ENCODE measurements around the gene COX6A1. TPM values are rescaled to one million over a fixed set of nuclear protein-coding genes. Genes with fewer than 3 reads are reported as not detected.

The COX6A1 gene
- 410 TPM for polyA plus RNA-seq (2013, experiment 1 of 4)
- polyA plus RNA-seq (2013, experiment 2 of 4) = 376 TPM
- polyA plus RNA-seq (2013, experiment 3 of 4) = 521 TPM
- 578 TPM for polyA plus RNA-seq (2013, experiment 4 of 4)

GRCh38 chr12:120437735-120438494 lies at the start of gene COX6A1:
COX6A1 (plus strand) TSS chr12:120438113; CDS start chr12:120438127, 14 bp downstream.
- H3K36me3 ChIP-seq (ENCODE audit: control insufficient read depth, insufficient read depth, low read length) = peaks cover 10% of the 10 kb centered on the region
- H3K27me3 ChIP-seq (ENCODE audit: control insufficient read depth, insufficient read depth, low read length, poor library complexity, severe bottlenecking) = no peaks in the 10 kb centered on the region
- no peaks in the 10 kb centered on the region for H3K9me3 ChIP-seq (ENCODE audit: control insufficient read depth, low read length)
- H3K4me1 ChIP-seq (ENCODE audit: control insufficient read depth, insufficient read depth, low read length) = no peaks in the 10 kb centered on the region
- H3K4me3 ChIP-seq (ENCODE audit: insufficient read depth, low read depth, low read length) = peak within 1 kb of the TSS; percentile 85
- 0 to 1% methylated on average over 59 of the region's 59 CpGs for WGBS, 2 experiments
- no peak within 1 kb of the TSS for H3K27ac ChIP-seq (ENCODE audit: insufficient read depth, low read depth, low read length, poor library complexity, severe bottlenecking)

DNA sequence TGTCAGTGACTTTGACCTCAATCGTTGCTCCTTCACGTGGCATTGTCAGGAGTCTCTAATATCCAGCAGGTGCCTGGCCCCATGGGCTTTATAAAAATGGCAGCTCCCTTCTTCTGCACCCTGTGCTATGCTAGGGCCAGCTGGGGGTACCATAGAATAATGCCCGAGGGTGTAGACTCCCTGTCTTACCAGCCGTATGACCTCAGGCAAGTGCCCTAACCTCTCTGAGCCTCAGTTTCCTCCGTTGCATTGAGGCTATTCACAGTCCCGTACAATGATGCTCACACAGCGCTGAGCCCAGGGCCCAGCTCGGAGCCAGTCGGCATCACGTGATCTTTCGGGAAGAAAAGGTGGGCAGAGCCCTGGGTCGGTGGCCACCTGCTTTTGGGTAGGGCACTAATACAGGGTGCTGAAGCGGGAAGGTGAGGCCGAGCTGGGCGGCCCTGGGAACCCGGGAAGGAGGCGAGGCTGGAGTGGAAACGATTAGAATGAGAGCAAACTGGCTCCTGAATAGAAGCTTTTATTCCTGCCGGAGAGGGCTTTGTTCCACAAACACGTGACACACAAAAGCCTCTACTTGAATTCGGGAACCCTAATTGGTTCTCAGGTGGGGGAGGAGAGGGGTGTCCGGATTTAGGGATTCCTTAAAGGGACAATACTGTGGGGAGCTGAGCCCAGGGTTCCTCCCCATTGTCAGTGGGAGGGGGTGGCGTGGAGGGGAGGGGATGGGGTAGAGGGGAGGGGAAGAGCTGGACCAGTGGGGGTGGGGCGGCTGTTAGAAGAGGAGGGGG lies 49.0 kb upstream of the COX6A1 start:
- Histone ChIP-seq H3K36me3 (ENCODE audit: control insufficient read depth, insufficient read depth, low read length) (no peaks in the 10 kb centered on the region), H3K9me3 (ENCODE audit: control insufficient read depth, low read length) (no peaks in the 10 kb centered on the region), H3K4me3 (ENCODE audit: insufficient read depth, low read depth, low read length) (peak overlapping the region; percentile 12), H3K27me3 (ENCODE audit: control insufficient read depth, insufficient read depth, low read length, poor library complexity, severe bottlenecking) (no peaks in the 10 kb centered on the region), H3K27ac (ENCODE audit: insufficient read depth, low read depth, low read length, poor library complexity, severe bottlenecking) (peak overlapping the region; percentile 83), H3K4me1 (ENCODE audit: control insufficient read depth, insufficient read depth, low read length) (peaks cover 6% of the 10 kb centered on the region)
- 3% methylated on average over 24 of the region's 24 CpGs for WGBS, 2 experiments

DNA sequence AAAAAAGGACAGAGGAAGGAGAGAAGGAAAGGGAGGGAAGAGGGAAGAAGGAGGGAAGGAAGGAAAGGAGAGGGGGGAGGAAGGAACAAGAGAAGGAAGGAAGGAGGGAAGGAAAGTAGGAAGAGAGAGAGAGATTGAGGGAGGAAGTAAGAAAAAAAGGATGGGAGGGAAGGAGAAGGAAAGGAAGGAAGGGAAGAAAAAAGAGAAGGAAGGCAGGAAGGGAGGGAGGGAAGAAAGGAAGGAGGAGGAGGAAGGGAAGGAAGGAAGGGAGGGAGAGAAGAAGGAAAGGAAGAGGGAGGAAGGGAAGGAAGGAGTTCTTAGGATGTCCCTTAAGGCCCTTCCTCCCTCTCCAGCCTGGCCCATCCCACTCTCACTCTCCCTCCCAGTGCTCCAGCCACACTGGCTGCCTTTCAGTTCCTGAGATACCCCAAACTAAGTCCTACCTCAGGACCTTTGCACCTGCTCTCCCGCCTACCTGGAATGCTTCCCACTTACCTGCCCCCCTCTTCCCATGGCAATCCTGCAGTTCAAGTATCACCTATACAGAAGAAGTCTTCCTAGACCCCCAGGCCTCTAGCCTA lies 47.3 kb upstream of the COX6A1 start:
- Histone ChIP-seq H3K27me3 (ENCODE audit: control insufficient read depth, insufficient read depth, low read length, poor library complexity, severe bottlenecking) (no peaks in the 10 kb centered on the region), H3K4me3 (ENCODE audit: insufficient read depth, low read depth, low read length) (no peak overlapping the region), H3K4me1 (ENCODE audit: control insufficient read depth, insufficient read depth, low read length) (peaks cover 12% of the 10 kb centered on the region), H3K27ac (ENCODE audit: insufficient read depth, low read depth, low read length, poor library complexity, severe bottlenecking) (no peak overlapping the region), H3K9me3 (ENCODE audit: control insufficient read depth, low read length) (no peaks in the 10 kb centered on the region), H3K36me3 (ENCODE audit: control insufficient read depth, insufficient read depth, low read length) (no peaks in the 10 kb centered on the region)
- WGBS, 2 experiments = 93 to 95% methylated on average over 1 of the region's 1 CpG

DNA sequence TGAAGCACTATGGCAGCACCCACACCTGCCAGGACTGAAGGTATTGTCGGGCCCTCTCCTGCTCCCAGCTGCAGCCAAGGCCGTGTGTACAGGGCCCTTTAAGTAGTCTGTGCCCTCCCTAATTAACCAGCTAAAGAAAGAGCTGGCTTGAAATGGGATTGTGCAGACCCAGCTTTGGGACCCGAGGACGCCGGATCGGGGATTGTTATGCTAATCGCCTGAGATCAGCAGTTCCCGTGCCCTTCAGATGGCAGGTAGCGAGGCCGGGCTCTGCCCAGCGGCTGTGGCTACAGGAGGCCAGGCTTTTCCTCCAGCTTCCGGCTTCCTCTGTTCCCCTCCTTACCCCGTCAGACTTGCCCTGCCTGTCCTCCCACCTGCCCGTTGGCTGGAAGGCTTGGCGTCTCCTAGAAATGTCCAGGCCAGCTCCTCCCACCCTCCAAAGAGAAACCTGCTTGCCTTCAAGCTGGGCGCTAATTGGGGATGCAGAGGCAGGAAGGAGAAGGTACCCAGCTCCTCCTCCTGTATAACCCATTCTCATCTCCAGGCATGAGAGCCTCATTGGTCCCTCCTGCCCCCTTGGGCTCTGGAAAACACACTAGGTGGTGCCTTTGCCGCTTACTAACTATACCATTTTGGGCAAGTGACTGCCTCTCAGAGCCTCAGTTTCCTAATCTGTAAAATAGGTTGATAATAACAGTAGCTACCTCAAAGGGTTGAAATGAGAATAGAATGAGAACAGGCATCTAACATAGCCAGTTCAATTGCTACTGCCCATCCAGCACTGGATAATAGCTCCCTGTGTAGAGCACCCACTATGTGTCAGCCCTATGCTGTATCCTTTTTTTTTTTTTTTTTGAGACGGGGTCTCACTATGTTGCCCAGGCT lies 43.2 kb upstream of the COX6A1 start:
- Histone ChIP-seq H3K36me3 (ENCODE audit: control insufficient read depth, insufficient read depth, low read length) (no peaks in the 10 kb centered on the region), H3K9me3 (ENCODE audit: control insufficient read depth, low read length) (no peaks in the 10 kb centered on the region), H3K27me3 (ENCODE audit: control insufficient read depth, insufficient read depth, low read length, poor library complexity, severe bottlenecking) (no peaks in the 10 kb centered on the region), H3K4me3 (ENCODE audit: insufficient read depth, low read depth, low read length) (peak overlapping the region; percentile 12), H3K4me1 (ENCODE audit: control insufficient read depth, insufficient read depth, low read length) (peaks cover 23% of the 10 kb centered on the region), H3K27ac (ENCODE audit: insufficient read depth, low read depth, low read length, poor library complexity, severe bottlenecking) (peak overlapping the region; percentile 3)
- 13% methylated on average over 18 of the region's 18 CpGs for WGBS, 2 experiments

GRCh38 chr12:120397824-120398540 lies 39.9 kb upstream of the COX6A1 start:
- Histone ChIP-seq H3K27me3 (ENCODE audit: control insufficient read depth, insufficient read depth, low read length, poor library complexity, severe bottlenecking) (no peaks in the 10 kb centered on the region), H3K27ac (ENCODE audit: insufficient read depth, low read depth, low read length, poor library complexity, severe bottlenecking) (peak overlapping the region; percentile 89), H3K36me3 (ENCODE audit: control insufficient read depth, insufficient read depth, low read length) (no peaks in the 10 kb centered on the region), H3K9me3 (ENCODE audit: control insufficient read depth, low read length) (no peaks in the 10 kb centered on the region), H3K4me1 (ENCODE audit: control insufficient read depth, insufficient read depth, low read length) (peaks cover 33% of the 10 kb centered on the region), H3K4me3 (ENCODE audit: insufficient read depth, low read depth, low read length) (no peak overlapping the region)
- WGBS, 2 experiments = 64% methylated on average over 33 of the region's 33 CpGs

- H3K9me3 ChIP-seq (ENCODE audit: control insufficient read depth, low read length) = no peaks in the 10 kb centered on the region
- no peak overlapping the region for H3K4me3 ChIP-seq (ENCODE audit: insufficient read depth, low read depth, low read length)
- no peak overlapping the region for H3K27ac ChIP-seq (ENCODE audit: insufficient read depth, low read depth, low read length, poor library complexity, severe bottlenecking)
- H3K27me3 ChIP-seq (ENCODE audit: control insufficient read depth, insufficient read depth, low read length, poor library complexity, severe bottlenecking) = no peaks in the 10 kb centered on the region
- H3K36me3 ChIP-seq (ENCODE audit: control insufficient read depth, insufficient read depth, low read length) = no peaks in the 10 kb centered on the region
- H3K4me1 ChIP-seq (ENCODE audit: control insufficient read depth, insufficient read depth, low read length) = peaks cover 28% of the 10 kb centered on the region
- 91% methylated on average over 4 to 5 of the region's 5 CpGs for WGBS, 2 experiments
Measured at GRCh38 chr12:120399531-120399930, 38.4 kb upstream of the COX6A1 start.

DNA sequence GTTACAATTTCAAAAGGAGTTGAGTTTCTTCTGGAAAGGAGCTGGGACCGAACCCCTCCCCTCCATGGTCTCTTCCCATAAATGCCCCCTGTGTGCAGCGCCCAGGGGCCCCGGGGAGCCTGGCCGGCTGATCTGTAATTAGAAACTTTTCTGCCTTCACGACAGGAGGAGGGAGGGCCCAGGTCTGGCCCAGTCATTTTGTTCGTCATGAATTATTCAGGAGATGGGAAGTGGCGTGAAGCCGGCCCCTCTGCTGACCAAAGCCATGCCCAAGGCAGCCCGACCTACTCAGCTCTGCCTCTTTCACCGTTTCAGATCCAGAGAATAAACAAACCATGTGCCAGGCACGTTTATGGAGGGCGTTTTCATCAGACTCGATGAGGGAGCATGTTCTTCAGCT lies 35.7 kb upstream of the COX6A1 start:
- Histone ChIP-seq H3K4me3 (ENCODE audit: insufficient read depth, low read depth, low read length) (no peak overlapping the region), H3K27ac (ENCODE audit: insufficient read depth, low read depth, low read length, poor library complexity, severe bottlenecking) (peak overlapping the region; percentile 80), H3K36me3 (ENCODE audit: control insufficient read depth, insufficient read depth, low read length) (no peaks in the 10 kb centered on the region), H3K4me1 (ENCODE audit: control insufficient read depth, insufficient read depth, low read length) (peaks cover 27% of the 10 kb centered on the region), H3K27me3 (ENCODE audit: control insufficient read depth, insufficient read depth, low read length, poor library complexity, severe bottlenecking) (no peaks in the 10 kb centered on the region), H3K9me3 (ENCODE audit: control insufficient read depth, low read length) (no peaks in the 10 kb centered on the region)
- WGBS, 2 experiments = 16 to 17% methylated on average over 13 of the region's 13 CpGs

DNA sequence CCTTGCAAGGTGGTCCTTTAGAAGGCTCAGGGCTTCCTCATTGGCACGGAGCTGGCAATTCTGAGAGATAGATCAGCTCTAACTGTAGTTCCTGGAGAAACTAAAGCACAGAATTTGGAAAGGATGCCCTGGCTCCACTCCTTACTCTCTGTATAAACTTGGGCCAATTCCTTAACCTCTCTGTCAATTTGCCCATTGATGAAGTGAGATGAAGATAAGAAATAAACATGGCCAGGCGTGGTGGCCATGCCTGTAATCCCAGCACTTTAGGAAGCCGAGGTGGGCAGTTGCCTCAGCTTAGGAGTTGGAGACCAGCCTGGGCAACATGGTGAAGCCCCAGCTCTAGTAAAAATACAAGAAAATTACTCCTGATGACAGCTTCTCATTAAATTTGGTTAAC lies 34.0 kb upstream of the COX6A1 start:
- Histone ChIP-seq H3K36me3 (ENCODE audit: control insufficient read depth, insufficient read depth, low read length) (no peaks in the 10 kb centered on the region), H3K4me3 (ENCODE audit: insufficient read depth, low read depth, low read length) (no peak overlapping the region), H3K4me1 (ENCODE audit: control insufficient read depth, insufficient read depth, low read length) (peaks cover 11% of the 10 kb centered on the region), H3K9me3 (ENCODE audit: control insufficient read depth, low read length) (no peaks in the 10 kb centered on the region), H3K27me3 (ENCODE audit: control insufficient read depth, insufficient read depth, low read length, poor library complexity, severe bottlenecking) (no peaks in the 10 kb centered on the region), H3K27ac (ENCODE audit: insufficient read depth, low read depth, low read length, poor library complexity, severe bottlenecking) (no peak overlapping the region)
- 93 to 99% methylated on average over 3 of the region's 3 CpGs for WGBS, 2 experiments

DNA sequence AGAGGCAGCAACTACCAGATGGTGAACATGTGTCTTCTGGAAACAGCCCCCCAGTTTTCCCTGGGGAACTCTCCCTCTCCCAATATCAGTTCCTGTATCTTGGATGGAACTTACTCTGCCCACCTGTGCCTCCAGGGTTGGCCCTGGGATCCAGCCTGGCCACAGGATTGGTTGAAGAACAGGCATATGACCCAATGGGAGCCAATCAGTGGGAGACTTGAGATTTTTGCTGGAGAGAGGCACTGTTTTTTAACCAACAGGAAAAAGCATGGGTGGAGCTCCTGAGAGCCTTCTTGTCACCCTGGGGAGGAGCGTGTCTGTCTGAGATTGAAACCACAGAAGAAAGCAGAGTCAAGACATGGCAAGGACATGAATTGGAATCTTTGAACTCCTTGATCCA lies 33.6 kb upstream of the COX6A1 start:
- Histone ChIP-seq H3K36me3 (ENCODE audit: control insufficient read depth, insufficient read depth, low read length) (no peaks in the 10 kb centered on the region), H3K27me3 (ENCODE audit: control insufficient read depth, insufficient read depth, low read length, poor library complexity, severe bottlenecking) (no peaks in the 10 kb centered on the region), H3K9me3 (ENCODE audit: control insufficient read depth, low read length) (no peaks in the 10 kb centered on the region), H3K4me3 (ENCODE audit: insufficient read depth, low read depth, low read length) (no peak overlapping the region), H3K27ac (ENCODE audit: insufficient read depth, low read depth, low read length, poor library complexity, severe bottlenecking) (no peak overlapping the region), H3K4me1 (ENCODE audit: control insufficient read depth, insufficient read depth, low read length) (peaks cover 11% of the 10 kb centered on the region)
- 93 to 97% methylated on average over 1 of the region's 1 CpG for WGBS, 2 experiments
